ENCODE data around the gene RGS7.

- TF ChIP-seq CTCF (IDR thresholded peaks at IDR 0.05) = no peak
- no peak for TF ChIP-seq TP53 (CRISPR knock-in tag; IDR thresholded peaks at IDR 0.05)
These were observed 255.4 kb downstream of the RGS7 start for GRCh38 chr1:241101622-241102021.
